HG03575 (cell line): ENCODE measurements around the gene LRRC4.

Experiments
- ATAC-seq: cut with Tn5 transposase; IDR thresholded peaks from one replicate; pipeline ENCODE4 v1.9.1; 2021; ENCODE audit not compliant: unreplicated experiment, insufficient number of reproducible peaks, low FRiP score; ENCODE audit errors: extremely low read depth

The LRRC4 gene, protein sequence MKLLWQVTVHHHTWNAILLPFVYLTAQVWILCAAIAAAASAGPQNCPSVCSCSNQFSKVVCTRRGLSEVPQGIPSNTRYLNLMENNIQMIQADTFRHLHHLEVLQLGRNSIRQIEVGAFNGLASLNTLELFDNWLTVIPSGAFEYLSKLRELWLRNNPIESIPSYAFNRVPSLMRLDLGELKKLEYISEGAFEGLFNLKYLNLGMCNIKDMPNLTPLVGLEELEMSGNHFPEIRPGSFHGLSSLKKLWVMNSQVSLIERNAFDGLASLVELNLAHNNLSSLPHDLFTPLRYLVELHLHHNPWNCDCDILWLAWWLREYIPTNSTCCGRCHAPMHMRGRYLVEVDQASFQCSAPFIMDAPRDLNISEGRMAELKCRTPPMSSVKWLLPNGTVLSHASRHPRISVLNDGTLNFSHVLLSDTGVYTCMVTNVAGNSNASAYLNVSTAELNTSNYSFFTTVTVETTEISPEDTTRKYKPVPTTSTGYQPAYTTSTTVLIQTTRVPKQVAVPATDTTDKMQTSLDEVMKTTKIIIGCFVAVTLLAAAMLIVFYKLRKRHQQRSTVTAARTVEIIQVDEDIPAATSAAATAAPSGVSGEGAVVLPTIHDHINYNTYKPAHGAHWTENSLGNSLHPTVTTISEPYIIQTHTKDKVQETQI

DNA sequence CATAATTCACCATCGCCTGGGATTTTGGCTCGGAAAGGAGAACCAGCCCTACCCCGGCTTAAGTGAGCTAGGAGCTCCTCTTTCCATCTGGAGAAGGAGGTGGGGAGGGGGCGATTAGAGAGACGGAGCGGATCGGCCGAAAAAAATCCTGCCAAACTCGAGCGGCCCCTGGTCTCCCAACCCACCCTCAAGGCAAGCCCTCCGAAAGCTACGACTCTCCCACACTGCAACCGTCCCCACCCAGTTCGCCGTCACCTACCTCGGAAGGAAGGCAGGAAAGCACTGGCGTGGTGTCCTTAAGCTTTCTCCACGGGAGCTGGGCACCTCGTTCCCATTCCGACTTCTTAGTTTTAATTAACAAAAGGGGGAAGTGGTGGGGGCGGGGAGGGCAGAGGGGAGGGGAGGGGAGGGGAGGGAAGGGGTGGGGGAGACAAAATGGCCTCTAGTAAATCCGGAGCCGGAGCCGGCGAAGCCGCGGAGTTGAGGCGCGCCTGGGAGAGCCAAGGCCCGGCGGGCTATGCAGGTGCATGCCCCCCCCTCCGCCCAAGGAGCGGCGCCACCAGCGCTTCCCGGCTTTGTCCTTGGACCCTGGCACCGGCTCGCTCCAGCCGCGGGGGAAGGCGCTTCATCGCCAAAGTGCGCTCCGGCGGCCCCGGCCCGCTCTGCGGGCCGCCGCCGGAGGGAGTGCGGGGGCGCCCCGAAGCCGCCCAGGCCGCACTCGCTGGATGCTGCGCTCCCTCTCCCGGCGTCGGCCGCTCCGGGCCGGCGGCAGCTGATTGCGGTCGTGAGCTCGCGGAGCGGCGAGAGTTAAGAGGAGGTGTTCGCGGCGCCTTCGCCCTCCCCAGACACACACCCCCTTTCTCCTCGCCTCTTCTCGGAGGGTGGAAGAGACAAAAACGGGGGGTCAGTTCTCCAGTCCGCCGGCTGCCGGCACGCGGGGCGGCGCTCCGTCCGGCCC is at the start of gene LRRC4:
Gene LRRC4, minus strand, starts transcription at position 784 of the 958 bp plus-strand sequence. CDS start 797 bp downstream, outside the sequence.
- ATAC-seq = no peak

DNA sequence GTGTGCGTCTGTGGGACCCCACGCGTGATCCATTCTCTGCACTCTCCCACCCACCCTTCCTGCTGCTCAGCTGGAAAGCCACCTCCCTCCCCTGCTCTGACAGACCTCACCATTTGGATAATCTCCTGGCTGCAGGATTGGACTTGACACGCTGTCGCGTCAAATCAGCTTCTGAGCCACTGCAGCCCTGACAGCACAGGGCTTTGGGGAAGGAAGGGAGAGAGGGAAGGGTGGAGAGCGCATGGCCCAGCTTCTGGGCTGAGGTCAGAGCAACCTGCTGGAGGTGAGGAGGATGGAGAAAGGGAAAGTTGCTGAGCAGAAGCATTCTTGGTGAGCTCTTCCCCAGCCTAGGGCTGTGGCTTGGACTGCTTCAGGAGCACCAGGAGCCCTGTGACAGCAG is 48.9 kb upstream of the LRRC4 start:
- no peak for ATAC-seq

DNA sequence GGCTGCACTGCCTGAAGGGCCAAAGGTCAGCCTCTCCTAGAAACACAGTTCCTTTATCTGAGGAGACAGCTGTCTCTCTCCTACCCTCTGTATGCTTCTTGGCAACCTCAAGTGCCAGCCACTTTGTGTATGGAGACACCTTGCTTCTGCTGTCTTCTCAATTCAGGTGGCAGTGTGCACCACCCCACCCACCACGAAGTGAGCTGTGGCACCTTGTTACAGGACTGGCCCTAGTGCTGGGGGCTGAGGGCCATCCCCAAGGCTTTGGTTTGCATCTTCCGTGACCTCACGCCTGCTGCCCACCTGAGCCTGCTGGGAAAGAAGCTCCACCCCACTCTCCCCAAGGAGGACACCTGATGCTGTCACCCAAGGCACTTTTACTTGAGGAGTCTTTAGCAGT is 47.1 kb upstream of the LRRC4 start:
- ATAC-seq = no peak

DNA sequence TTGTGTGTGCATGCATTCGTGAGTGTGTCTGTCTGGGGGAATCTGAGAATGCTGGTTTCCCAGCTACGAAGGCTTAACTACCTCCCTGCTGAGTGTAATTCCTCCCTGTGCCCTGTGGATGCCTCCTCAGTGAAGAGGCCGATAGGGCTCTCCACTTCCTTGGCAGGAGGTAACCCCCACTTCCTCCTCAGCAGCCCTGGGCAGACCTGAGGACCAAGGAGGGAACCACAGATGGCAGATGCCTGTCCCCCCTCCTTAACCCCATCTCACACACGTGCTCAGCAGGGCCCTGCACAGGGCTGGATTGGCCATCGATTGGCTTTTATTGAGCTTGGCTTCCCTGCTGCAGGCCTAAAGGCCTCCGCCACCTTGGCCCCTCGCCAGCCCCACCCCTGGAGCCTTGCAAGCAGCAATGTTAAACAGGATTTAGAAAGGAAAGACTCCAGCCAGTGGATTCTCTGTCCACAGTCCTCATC is 45.6 kb upstream of the LRRC4 start:
- ATAC-seq = no peak

DNA sequence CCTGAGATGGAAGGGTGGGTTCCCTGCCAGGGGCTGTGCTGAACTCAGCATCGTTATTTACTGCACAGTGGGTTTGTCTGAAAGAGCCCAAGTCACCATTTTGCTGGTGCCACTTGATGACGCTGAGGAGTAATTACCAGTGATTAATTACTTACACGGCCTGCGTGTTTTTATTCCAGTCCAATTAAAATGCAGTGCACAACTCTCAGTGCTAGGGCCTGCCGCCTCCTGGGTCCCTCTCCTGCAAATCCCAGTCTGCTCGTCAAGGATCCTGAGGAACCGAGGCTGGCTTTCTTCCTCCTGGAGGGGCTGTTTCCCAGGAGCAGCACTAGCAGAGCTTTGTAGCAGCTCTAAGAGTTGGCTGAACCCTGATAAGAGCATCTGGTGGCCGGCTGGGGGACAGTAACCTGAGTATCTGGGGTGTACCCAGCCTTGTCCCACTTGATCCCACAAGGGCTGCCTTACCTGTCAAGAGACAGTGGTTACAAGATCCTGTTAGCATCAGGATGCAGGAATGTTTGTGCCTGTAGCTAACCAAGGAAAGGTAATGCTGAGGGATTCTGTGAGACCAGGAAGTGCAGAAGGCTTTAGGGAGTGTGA is 45.1 kb upstream of the LRRC4 start:
- ATAC-seq = no peak

DNA sequence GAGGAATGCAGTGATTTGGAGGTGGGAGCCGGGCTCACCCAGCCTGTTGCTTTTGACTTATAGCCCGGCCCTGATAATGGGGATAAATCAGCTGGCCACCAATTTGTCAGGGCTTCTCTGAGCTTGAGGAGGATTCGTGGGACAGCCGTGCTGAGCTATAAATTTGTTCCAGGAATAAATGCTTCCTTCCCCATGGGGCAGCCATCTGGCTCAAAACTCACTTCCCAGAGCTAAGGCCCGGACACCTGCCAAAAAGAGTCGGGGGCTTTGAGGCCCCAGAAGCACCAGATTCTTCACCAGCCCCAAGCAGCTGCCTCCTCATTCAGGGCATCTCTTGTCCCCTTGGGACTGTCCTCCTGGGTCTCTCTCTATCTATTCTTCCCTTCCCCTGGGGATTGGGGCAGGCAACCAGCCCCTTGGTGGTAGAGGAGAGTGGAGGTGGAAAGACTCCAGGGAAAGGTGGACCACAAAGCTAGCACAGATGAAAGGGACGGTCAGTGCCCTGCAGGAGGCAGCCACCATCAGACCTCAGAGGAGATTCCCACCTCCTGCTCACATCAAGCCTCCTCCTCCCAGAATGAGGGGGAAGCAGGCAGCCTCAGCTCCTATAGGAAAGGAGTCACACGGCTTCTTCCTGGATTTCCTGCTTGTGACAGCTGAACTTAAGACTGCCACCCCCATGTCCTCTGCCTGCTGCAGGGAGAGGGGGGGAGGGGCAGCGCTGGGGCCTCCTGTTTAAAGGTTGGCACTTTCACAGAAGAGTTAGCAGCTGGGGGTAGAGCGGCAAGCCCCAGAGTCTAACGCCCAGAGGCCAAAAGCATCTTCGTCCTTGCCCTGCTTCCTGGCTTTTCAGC is 44.2 kb upstream of the LRRC4 start:
- ATAC-seq = no peak

DNA sequence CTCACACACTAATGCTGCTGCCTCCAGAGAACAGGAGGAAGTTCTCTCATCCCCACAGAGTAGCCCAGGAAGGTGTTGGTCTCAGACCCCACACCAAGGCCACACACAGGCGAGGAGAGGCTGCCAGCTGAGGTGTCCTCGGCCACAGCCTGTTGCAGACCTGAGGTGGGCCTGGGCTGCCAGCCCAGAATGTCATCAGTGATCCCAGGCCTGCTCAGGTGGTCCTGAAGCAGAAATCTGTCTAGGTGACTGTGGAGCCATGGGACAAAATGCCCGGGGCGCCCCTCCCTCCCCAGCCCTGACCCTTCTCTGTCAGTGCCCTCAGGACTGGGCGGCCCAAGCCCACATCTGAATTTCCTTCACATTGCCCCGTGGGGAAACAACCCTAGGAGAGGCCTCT is 43.5 kb upstream of the LRRC4 start:
- ATAC-seq = no peak

DNA sequence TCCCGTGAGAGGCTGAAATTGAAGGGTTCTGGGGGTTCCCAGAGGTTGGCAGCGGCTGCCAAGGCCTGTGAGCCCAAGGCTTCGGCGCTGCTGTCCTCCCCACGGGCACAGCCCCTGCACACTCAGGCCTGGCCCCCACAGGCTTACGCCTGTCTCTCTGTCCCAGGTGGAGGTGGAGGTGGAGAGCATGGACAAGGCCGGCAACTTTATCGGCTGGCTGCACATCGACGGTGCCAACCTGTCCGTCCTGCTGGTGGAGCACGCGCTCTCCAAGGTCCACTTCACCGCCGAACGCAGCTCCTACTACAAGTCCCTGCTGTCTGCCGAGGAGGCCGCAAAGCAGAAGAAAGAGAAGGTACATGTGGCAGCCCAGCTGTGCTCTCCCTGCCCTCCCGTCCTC is 43.1 kb upstream of the LRRC4 start:
- no peak for ATAC-seq

DNA sequence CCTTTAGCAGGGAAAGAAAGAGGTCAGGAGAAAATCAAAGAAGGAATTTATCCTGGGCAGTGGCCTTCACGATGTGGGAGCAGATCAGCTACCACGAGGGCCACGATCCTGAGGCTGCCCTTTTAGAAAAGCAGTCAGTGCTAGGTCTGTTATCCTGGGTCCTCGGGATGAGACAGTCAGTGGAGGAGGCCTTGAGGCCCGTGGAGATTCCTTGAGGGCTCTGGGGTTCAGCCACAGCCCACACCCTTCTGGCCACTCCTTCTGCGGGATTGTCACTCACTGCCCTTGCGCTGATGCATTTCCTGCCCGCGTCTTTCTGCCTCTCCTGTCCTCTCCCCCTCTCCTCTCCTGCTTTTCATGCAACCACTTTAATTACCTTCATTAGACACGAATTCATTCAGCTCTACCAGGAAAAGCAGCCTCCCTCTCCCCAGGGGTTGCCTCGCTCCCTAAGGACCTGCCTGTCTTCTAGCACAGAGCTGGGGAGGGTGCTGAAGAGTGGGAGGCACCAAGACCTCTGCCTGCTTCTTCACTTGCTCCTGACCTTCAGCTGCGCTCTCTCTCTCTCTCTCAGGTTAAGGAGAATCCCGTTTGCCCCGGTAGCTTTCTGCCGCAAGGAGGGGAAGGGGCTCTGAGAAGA is 42.6 kb upstream of the LRRC4 start:
- no peak for ATAC-seq

DNA sequence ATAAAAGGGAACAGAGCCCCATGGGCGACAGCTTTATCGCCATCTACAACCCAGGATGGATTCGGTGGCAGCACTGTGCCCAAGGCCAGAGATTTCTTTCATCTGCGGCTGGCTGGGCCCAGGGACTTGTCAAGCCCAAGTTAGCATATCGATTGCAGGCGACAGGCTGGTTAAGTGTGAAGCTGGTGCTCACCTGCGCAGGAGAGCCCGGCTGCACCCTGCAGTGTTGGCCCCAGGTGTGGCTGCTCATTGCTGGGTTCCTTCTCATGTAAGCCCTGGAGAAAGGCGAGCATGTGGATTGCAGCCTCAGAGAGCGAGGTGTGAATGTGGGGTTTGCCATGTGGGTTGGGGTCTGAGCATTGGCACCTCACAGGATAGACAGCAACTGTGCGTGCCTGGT is 40.6 kb upstream of the LRRC4 start:
- ATAC-seq = no peak

DNA sequence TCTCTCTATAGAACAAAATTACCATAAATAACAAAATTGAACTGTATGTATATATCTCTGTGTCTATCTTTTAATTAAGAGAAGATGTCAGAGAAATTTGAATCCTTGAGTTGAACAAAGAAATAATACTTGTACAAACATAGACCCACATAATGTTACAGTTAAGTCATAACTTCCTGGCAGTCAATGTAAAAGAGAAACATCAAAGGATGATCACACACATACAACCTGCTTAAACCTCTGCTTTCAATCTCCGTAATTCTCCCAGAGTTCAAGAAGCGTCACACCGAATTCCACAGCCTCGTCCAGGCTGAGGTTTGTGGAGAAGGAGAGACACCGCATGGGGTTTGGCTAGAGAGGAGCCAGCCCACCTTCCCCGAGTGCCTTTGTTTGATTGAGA is 40.1 kb upstream of the LRRC4 start:
- no peak for ATAC-seq

DNA sequence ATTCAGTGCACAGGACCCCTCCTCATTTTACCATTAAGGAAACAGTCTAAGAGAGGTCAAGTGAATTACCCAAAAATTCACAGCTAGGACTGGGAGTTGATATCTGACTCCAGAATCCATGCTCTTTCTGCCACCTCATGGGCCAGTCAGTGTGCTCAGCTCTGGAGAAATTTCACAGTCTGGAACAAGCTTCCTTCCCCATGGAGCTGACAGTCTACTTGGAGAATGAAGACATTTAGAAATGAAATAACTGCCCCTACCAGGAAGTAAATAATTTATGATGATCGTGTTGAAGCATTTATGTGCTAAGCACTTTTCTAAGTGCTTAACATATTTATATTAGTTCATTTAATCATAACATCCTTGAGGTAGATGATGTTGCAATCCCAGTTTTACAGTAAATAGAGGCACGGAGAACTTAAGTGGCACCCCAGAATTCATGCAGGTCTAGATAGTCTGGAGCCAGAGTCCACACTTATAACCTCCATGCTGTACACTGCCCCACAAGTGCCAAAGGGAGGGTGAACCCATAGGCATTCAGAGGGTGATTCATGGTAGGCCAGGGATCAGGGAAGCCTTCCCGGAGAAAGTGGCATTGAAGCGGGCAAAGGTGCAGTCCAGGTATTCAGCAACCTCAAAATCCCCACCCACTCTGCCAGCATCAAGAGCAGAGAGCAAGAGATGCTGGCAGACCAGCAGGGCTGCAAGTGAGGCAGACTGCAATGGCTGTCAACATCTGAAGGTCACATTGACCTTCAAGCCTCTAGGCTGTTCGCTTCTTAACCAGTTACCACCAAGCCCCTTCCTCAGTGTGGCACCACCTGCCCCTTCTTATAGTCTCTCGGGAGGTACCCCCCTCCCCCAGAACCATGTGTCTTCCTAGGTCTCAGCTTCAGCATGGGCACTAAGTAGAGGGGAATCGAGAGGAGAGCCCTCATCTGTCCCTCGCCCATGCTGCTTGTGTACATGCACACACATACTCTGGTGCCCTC is 38.4 kb upstream of the LRRC4 start:
- ATAC-seq = no peak

DNA sequence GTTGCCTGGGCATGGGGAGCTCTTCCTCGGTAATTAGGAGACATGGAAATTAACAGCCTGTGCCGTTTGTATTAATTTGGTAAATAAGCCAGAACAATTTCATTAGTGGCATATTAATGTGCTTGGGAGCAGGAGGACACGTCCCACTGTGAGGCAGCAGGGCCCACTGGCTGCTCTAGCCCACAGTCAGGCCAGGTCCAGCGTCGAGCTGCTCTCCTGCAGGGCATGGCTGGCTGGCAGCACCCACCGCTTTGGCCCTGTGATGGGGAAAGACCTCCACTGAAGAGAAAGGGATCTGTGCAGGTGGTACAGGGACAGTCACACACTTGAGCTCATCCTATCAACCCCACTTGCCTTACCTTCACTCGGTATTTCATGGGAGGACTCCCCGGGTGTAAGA is 37.5 kb upstream of the LRRC4 start:
- ATAC-seq = no peak

DNA sequence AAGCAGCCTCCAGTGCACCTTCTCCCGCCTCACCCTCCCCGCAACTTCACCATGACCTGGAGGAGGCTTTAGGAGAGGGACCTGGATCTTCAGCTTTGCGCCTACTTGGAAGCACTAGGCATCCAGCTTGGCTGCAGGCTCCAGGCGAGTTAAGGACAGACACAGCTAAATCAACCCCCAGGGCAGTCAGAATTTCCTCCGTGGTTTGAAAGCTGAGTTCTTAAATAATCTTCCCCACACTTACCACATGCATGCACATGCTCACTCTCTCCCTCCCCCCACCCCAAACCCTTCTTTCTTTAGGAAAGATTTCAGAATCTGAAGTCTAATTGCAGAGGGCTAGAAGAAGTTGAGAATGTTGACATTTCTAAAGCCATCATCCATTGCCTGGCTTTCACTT is 36.7 kb upstream of the LRRC4 start:
- ATAC-seq = no peak

DNA sequence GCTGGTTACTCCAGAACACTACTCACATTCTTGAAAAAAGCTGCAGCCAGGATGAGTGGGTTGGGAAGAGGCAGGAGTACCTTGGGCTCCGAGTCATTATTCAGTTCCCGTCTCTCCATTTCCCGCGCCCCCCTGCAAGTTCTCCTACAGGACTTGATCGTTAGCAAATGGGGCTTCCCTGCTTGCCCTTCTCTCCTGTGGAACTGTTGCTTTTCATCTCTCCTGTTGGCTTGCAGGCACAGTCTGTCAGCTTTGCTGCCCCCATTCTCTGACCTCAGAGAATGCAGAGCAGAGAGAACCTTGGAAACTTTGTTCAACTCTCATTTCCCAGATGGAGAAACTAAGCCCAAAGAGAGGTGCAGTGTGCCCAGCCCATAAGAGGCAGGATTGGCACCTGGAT is 35.6 kb upstream of the LRRC4 start:
- no peak for ATAC-seq

DNA sequence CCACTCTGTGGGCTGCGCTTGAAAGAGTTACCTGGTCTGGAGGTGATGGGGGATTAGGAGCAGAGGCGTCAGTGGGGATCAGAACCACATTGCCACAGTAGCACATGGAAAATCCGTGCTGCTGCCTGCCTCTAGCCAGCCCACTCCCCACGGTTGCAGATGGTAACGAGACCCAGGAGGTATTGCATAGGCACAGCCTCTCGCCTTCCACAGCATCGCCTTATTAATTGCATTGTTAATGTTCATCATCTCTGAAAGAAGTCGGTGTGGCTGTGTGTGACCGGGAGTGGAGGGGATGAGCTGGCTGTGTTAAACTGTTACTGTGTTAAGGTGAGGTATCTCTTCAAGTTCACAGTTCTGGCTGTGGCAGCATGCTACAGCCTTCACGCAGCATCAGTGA is 35.2 kb upstream of the LRRC4 start:
- no peak for ATAC-seq

DNA sequence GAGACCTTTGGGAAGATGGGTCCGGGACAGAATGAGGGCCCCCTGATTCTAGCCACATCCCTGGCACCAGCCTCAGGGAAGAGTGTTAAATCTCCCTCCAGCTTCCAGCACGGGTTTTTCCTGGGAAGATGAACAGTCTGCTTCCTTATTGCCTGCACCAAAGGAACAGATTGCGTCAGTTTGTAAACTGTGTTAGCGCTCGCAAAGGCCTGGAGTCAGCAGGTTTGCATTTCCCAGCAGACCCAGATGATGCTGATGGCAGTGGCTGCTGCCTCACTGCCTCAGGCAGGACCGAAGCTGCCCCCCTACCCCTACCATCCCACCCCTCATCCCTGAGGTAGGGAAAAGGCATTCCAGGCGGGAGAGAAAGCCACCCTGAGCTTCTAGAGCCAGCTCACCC is 34.6 kb upstream of the LRRC4 start:
- ATAC-seq = no peak
